GM12874 (cell line): ENCODE results near the gene NEURL1.

Experiments used
- TF ChIP-seq, protein P1 (sequence below): IDR thresholded peaks from 2 replicates; pipeline ENCODE4 v1.5.1; 2011; ENCODE audit warnings: low read depth, mild to moderate bottlenecking, control low read depth, low read length, moderate library complexity; ENCODE audit not compliant: insufficient read depth

The NEURL1 gene

DNA sequence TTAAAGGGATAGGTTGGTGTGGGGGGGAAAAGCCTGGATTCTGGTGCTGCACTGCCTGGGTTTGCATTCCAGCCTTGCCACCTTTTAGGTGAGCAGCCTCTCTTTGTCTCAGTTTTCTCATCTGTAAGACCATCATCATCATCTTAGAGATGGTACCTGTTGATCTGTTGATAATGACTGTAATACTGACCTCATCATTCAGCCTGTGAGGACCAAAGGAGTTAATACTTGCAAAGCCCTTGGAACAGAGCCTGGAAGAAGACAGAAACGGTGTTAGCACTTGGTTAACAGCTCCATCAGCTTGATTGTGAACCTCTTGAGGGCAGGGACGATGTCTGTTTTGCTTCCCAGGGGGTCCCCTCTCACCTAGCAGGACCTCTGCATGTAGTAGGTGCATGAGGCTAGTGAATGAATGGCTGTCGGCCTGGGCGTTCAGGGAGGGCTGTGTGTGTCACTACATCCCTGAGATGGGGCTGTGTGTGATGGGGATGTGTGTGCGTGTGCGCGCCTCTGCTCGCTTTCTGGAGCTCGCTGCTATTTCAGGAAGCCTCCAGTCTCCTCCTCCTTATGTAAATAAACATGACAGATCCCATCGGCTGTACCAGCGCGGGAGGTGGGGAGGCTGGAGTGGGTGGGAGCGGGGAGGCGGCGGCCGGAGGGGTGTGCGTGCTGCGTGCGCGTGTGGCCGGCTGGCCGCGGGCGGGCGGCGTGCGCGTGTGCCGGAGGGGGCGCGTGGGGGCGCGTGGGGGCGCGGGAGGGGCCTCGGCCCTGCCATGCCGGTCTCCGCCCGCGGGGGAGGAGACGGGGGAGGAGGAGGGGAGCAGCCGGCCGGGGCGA lies 61.2 kb downstream of the NEURL1 start:
- TF ChIP-seq, protein P1, sequence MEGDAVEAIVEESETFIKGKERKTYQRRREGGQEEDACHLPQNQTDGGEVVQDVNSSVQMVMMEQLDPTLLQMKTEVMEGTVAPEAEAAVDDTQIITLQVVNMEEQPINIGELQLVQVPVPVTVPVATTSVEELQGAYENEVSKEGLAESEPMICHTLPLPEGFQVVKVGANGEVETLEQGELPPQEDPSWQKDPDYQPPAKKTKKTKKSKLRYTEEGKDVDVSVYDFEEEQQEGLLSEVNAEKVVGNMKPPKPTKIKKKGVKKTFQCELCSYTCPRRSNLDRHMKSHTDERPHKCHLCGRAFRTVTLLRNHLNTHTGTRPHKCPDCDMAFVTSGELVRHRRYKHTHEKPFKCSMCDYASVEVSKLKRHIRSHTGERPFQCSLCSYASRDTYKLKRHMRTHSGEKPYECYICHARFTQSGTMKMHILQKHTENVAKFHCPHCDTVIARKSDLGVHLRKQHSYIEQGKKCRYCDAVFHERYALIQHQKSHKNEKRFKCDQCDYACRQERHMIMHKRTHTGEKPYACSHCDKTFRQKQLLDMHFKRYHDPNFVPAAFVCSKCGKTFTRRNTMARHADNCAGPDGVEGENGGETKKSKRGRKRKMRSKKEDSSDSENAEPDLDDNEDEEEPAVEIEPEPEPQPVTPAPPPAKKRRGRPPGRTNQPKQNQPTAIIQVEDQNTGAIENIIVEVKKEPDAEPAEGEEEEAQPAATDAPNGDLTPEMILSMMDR: no peak

DNA sequence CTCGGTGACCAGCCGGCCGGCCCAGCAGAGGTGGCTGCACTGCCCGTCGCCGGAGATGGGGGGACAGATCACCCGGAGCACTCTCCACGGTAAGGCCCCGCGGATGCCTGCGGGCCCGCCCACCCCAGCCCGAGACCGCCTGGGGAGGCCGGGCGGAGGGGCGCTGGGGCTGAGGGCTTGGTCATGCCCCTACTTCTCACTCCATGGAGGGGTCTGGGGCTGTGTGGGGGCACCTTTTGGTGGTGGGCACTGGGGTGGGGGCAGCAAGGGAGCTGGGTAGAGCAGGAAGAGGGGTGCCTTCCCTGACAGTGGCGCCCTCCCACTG lies 61.8 kb downstream of the NEURL1 start:
- TF ChIP-seq, protein P1: no peak

DNA sequence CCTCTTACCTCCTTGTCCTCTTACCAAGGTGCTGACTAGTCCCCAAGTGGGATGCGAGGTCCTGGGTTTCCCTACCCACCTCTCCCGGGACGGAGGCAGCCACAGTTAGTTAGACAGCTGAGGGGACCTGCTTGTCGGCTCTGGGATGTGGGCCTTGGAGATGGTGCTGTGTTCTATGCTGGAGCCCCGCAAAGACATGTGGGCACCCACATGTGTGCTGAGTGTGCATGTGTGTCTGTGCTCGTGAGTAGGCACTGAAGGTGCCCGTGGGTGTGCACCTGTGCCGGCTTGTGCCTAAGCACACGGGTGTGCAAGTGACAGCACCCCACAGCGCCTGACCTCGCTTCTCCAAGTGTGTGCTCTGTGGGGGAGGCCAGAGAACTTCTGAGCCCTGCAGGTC lies 62.2 kb downstream of the NEURL1 start:
- TF ChIP-seq, protein P1: no peak

DNA sequence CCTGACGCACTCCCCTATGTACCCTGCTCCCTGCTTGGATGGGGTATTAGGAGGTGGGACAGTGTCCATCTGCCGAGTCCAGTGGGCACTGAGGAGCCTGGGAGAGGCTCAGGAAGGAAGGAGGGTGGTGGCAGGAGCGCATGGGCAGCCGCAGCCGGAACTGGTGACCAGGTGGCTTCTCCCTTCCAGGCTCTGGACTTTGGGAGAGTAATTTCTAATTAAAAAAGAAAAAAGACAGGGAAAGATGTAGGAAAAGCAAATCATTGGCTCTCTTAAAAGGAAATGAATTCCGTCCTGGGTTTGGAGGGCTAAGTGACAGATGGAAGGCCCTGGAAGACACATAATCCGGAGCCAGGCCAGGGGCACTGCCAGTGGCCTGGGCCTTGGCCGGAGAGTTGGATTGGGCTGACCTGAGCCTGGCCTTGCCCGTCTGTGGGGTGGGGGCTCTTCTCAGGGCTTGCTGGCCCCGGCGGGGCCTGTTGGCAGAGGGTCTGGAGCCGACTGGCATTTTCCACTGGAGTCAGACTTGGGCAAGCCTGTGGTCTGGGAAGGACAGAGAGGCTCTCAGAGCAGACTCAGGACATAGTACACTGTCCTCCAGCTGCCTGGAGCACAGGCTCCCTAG lies 63.0 kb downstream of the NEURL1 start:
- TF ChIP-seq, protein P1: no peak

DNA sequence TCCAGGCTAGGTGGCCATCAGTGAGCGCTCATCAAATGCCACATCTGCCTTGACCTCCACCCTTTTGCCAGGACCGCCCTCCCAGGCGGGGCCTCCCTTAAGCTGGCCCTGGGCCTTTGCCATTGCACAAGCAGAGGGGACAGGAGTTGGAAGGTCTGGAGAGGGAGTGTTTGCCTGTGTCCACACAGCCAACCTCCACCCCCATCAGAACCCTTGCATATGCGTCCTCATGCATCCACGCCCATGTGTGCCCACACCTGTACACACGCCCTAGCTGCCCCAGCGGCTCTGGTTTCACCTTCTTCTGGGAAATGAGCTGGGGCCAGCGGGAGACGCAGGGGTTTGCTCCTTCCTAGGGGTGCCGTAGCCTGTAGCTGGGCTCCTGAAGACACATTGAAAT lies 64.0 kb downstream of the NEURL1 start:
- TF ChIP-seq, protein P1: no peak

DNA sequence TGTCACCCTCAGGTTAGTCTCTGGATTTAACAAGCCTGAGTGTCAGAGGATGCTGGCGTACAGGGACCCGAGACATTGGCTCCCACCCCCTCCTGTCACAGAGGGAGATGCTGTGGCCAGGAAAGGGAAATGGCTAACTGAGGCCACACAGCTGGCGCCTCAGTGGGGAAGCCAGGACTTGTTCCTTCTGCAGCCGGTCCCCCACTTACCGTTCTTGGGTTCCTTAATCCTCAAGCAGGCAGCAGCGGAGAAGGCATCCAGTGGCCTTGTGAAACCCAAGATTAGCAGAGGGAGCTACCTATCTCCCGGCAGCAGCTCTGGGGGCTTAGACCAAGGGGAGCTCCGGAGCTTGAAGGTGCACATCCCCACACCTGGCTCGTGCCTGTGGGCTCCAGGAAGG lies 65.4 kb downstream of the NEURL1 start:
- TF ChIP-seq, protein P1: no peak

DNA sequence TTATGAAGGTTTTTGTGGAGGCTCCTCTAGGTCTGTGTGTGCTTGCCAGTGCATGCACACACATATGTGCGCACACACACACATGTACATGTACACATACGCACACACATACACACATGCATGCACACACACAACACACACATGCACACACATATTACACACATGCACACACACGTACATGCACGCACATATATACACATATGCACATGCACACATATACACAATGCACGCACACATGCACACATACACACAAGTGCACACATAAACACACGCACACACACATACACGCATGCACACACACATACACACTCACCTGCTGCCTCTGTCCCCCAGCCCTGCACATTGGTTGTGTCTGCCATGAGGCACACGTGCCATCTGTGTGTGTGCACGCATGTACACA lies 66.3 kb downstream of the NEURL1 start:
- TF ChIP-seq, protein P1: no peak
